NCI-H446 treated with DMSO at 0.1 percent for 48 hours (cell line): ENCODE results near the gene PLA2G4A.
A peak's percentile ranks its signal among the peaks of the same experiment; 100 is the strongest.
"Not testable (repeated sequence)": the region's sequence is repeated elsewhere in the genome, so short reads cannot be mapped to it uniquely, and the experiment has no call there.

Experiments used
- DNase-seq: peaks from one replicate; lab custom pipeline; 2025; lab: John Stamatoyannopoulos, UW

PLA2G4A gene

DNA sequence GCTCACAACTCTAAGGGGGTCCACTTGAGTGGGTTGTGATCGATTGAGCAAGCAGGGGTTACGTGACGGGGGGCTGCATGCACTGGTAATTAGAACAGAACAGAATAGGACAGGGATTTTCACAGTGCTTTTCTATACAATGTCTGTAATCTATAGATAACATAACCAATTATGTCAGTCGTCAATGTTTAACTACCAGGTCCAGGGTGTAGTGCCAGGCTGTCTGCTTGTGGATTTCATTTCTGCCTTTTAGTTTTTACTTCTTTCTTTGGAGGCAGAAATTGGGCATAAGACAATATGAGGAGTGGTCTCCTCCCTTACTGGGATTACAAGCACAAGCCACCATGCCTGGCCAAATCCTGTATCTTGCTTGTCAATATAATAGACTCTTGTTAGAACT lies 94.1 kb downstream of the PLA2G4A start:
- not testable (repeated sequence) for DNase-seq

DNA sequence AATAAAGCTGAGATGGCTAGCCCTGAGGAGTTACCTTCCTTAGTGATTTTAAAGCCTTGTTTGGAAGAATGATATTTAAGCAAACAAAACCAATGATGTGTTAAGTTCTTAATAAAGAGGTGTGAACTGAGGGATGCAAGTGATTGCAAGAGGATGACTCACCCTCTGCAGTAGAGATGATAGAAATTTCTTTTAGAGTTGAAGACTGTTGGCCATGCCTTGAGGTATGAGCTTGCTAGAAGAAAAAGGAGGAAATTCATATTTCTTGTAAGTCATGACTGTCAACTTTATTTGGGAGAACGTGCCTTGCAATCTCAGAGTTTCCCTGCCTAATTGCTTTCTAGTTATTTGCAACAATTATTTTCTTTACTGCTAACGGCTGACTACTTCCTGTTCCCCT lies 94.7 kb downstream of the PLA2G4A start:
- no peak for DNase-seq

DNA sequence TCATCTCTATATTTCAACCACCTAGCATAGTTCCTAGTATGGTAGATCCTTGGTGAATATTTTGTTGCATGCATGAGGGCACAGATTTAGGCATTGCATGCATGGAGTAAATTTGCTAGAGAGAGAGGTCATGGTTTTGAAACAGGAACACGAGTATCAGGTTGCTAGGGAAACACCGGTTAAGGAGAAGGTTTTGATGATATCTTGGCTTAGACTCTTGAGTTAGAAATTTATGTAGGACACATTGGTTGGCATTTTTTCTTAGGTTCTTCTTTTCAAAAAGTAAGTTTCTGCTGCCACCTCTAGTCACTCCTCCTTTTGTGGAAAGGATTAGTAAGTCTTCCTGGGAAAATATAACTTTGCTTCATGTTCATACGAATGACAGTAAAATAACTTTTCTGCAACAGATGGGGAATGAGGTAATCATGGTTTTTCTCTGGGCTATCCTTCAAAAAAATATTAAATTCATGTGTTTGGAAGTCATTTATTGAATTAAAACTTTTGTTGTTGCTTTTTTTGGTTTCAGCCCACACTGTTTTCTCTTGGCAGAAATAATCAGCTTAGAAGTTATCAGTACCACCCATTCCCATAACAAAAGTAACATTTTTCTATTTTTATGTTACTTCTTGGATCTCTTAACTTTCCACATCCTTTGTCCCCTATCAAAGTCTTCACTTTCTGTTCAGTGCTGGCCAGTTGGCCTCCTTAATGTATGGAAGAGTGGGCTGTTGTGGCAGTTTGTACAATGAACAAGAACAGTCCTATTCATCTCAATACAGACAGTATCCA lies 97.3 kb downstream of the PLA2G4A start:
- DNase-seq = peak; percentile 7

DNA sequence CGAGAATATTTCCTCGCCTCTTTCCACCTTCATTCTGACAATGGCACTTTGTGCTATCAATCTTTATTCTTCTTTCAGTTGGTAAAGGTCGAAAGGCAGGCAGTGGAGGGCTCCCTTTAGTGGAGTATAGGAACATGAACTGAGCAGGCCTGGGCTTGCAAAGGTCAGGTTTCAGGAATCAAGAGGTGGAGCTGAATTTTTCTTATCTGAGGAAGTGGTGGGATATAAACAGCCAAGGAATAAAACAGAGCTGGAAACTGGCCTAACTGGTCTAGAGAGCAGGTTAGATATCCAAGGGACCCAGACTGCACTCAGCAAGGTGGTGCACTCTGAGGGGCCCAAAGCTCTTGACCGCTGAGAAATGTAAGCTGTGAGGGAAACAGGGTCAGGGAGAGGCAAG lies 99.1 kb downstream of the PLA2G4A start:
- no peak for DNase-seq

DNA sequence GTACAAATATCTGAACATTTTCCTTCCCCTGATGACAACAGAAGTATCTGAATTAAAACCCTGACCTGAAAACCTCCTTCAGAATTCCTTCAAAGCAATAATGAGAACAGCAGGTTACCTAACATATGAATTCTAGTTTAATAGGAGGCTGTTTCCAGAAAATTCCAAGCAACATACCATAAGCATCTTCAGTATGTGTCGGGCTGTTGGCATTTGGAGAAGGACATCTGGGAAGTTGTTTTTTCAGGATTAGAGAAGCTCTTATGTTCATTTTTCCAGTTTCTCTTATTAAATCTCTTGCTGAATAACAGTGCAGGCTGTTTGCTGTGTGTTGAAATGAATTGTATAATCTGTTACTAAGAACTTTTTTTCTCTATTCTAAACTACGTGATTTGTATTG lies 101.5 kb downstream of the PLA2G4A start:
- DNase-seq = no peak

DNA sequence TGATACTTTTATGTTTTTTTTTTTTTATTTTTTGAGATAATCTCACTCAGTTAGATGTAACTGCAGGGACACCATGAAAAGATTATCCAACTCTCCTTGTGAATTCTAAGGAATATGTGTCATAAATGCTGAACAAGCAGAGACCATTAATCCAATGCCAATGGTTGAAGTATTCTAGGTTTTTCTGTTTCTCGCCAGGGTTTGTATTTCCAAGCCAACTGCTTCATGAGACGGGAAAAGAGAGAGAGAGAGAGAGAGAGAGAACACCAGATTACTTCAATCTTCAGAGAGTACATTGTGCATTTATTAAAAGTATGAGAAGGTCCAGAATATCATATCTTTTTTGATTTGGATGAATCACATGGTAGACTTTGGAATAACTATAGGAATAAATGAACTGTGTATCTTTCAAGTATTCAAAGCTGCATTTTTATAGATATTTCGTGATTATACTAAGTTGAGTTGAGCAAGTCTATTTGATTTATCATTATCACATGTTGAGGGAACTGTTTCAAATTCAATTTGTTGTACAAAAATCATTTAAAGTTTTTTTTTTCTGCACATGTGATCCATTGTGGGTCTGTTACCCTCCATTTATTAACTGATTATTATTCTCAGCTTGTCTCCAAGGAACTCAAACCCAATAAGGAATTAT lies 108.4 kb downstream of the PLA2G4A start:
- DNase-seq = no peak

DNA sequence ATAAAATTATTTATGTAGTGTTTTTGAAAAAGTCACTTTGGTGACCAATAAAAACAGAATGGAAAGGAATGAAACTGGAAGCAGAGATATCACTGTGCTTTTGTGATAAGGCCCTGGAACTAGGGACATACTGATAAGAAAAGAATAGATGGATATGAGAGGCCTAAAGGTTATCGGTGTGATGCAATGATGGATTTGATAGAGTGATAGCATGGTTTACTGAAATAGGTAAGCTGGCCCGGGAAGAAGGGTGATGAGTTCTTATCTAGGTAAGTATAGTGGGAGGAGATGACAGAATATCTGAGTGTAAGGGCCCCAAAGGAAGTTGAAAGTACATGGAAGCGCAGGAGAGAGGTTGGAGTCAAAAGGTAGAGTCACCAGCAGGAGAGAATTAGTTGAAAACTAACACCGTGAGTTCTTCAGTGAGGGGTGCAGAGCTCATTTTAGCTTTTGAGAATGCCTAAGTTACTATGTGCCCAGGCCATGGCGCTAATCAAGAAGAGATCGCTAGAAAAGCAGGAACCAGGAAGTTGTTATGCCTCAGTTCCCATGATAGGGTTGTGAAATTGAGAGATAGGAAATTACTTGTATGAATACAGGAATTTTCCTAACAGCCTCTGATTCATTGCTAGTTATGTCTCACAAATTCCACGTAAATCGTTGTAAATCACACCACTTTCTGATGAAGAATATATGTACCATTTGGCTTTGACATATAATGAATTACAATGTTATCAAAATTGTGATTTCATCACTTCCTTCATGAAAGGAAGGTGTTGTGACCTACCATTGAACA lies 115.3 kb downstream of the PLA2G4A start:
- no peak for DNase-seq

DNA sequence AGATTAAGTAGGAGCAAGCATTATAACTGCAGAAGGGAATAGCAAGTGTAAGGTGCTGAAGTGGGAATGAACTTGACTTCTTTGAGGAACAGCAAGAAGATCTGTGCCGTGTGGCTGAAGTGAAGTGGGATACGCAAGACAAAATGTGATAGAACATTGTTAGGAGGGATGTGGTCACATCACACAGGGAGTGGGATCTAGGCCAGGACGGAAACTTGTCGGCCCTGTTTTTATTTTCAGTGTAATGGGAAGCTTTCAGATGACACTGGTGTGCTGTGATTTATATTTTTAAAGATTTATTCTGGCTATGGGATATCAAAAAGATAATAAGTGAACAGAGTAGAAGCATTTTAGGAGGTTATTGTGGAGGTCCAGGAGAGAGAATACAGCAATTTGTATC lies 116.4 kb downstream of the PLA2G4A start:
- no peak for DNase-seq

DNA sequence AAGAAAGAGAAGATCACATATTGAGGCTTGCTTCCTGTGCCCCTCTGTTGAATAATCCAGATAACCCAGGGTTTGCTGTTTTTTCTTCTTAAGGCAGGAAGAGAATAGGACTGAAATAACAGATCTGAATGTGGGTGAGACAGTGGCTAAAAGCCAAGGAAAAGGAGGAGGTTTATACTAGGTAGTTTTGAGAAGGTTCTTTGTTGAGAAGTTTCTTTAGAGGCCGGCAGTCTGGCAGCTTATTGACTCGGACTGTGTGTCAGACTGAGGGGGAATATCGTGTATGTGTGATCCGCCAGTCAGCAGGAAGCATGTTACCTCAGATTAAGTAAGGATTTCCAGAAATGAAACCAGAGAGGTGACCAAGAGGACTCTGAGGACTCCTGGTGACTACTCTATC lies 119.8 kb downstream of the PLA2G4A start:
- no peak for DNase-seq

DNA sequence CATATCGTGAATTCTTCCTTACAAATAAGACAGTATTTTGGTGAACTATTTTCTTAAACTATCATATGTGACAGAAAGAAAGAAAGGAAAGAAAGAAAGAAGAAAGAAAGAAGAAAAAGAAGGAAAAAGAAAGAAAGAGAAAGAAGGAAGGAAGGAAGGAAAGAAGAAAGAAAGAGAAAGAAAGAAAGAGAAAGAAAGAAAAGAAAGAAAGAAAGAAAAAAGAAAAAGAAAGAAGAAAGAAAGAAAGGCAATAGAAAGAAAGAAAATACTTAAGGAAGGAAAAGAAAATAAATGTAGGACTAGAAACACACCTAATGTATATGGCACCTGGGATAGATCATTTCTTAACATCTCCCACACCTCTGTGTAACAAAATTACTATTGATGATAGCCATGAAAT lies 120.4 kb downstream of the PLA2G4A start:
- DNase-seq = no peak

DNA sequence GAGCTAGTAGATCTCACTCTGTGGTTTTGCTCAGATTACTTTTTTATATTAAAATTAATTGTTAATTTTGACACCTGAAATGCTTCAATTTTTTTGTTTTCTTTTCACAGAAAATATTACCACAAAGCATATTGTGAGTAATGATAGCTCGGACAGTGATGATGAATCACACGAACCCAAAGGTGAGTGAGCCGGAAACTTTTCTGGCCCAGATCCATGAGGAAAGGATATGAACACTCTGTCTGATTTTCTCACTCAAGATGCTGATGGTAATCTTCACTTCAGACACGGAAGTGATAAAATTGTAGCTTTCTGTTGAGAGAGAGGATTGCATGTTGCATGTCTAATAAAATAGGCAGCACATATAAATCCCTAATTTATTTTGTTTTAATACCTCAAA lies 121.8 kb downstream of the PLA2G4A start:
- no peak for DNase-seq

DNA sequence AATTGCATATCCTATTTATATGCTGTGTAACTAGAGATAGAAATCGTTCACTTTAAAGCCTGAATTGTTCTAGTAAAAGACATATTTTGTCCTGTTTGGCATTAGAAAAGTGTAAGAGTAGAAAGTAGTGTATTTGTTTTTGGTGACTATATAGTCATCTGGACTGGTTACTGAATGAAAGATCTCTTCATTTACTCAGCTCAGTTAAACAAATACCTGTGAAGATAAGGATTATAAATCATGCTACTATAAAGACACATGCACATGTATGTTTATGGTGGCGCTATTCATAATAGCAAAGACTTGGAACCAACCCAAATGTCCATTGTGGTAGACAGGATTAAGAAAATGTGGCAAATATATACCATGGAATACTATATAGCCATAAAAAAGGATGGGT lies 125.1 kb downstream of the PLA2G4A start:
- no peak for DNase-seq

DNA sequence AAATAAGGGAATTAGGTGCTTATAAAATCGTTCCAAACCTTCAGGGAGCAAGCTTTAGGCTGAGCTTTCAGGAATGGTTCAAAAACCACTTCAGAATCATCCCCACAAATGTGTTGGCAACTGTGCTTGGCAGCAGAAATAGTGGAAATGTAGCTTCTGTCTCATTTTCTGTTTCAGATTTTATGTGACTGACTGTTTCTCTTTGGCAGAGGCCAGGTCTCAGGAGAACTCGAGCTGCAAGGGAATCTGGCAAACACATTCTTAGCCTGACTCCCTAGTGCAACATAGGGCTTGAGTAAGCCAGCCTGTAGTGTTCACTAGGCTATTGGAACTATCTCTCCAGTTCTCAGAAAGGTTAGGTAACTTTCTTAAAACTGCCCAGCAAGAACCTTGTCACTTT lies 128.6 kb downstream of the PLA2G4A start:
- DNase-seq = peak; percentile 65

DNA sequence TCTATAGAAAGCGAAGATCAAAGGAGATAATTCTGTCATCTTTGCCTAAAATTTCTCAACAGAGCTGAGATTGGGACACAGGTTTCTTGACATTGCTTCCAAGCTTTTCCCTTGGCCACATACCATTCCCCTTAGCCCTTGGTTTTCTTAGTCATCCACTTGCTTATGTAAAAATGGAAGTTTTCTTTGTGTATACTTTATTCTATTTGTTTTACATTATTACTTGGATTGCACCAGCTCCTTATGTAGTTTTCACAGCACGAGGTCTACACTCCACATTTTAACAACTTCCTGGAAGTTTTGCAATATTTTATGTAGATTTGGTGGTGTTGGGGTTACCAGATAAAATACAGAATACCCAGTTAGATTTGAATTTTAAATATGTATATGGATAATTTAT lies 129.8 kb downstream of the PLA2G4A start:
- no peak for DNase-seq

DNA sequence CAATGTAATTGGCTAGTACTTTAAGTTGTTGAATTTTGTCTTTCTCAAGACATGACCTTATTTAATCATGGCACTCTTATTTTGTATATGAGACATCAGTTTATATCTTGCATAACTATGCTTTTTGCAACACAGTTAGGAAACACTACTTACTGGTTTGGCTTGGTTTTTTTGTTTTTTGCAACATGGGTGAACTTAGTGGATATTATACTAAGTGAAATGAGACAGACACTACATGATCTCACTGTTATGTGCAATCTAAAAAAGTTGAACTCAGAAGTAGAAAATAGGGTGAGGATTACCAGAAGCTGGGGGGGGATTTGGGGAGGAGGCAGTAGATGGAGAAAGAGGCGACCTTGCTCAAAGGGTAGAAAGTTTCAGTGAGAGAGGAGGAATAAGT lies 132.1 kb downstream of the PLA2G4A start:
- no peak for DNase-seq

DNA sequence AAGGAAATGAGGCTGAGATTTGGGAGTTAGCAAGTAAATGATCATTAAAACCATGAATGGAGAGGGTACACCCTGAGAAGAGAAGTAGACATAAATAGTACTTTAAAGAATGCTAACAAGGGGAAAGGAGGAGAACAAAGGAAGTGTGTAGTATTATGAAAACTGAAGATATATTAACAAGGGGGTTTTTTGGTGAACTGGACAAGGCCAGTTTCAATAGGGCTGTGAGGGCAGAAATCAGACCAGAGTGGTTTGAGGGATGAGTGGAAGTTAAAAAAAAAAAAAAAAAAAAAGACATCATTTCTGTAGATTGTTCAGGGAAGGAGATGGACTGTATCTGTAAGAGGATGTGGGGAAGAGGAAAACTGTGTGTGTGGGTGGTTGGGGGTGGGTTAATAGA lies 137.1 kb downstream of the PLA2G4A start:
- no peak for DNase-seq

DNA sequence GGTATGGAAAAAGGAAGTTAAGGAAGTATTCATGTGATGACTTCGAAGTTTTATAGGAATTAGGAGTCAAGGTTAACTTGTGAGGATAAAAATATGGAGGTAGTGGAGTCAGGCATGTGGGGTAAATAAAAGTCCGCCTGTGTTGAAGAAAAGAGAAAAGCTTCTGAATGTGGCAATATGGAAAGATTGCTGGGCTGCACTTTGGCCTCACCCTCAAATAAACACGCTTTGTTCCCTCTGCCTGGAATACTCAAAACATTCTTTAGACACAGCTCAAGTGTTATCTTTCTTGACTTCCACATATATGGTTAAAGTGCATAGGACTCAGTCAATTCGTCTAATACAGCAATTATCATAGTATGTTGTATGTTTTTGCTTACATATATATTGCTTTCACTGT lies 137.7 kb downstream of the PLA2G4A start:
- no peak for DNase-seq

DNA sequence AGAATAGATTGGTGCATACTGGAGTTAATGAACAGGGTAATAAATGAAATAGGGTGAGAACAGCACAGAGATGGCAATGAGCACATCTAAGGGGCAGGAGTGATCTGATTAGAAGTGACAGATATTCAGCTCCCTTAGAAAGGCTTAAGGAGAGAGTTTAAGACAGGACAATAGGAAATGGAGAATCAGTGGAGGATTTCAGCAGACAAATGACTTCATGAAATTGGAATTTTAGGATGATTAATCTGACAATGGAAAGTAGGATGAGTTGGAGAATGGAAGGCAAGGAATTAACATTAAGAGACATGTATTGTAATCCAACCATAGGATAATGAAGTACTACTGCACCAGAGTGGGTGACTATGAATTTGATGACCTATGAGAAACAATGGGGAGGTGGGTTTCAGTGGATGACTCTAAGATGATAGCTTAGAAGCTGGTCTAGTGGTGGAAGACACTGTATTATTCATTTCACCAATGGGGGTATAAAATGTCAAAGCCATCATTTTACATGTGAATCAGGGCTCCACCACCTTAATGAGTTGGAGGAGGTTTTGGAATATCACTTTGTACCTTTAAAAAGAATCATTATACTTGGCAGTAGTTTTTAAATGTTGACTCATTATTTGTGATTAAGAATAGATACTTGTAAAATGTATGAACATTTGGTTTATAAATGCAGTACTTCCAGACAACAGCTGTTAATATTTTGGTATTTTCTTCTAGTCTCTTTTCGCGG lies 139.1 kb downstream of the PLA2G4A start:
- no peak for DNase-seq

DNA sequence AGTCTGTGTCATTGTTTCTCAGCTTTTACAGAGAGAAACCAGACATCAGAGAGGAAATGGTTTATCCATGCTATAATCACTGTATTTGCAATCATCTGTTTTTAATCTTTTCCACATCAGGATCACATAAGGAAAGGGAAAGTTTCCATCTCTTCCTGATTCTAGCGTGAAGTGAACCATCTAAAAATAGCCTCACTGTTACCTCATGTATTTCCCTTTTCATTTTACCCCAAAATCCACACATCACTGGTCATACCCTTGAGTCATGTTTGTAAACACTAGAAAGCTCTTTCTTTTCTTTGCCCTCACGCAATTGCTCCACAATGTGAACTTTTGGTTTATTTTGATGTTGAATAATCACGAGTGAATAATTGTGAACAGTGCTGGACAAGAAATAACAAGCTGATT lies 146.0 kb downstream of the PLA2G4A start:
- no peak for DNase-seq

DNA sequence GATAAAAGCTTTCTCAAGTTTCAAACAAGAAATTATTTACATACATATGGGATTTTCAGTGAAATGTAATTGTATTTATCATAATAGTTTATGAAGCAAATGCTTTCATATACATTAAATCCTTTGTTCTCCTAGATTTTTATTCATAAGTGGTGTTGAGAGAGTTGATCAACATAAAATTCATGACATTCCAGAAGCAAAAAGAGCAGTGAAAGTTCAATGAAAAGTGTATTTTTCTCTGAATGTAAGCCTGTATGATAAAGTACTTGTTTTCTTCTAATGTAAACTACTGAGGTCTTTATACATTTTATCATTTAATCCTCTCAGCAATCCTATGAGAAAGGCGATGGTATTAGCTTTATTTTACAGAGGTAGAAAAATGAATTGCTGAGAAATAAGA lies 146.5 kb downstream of the PLA2G4A start:
- no peak for DNase-seq

DNA sequence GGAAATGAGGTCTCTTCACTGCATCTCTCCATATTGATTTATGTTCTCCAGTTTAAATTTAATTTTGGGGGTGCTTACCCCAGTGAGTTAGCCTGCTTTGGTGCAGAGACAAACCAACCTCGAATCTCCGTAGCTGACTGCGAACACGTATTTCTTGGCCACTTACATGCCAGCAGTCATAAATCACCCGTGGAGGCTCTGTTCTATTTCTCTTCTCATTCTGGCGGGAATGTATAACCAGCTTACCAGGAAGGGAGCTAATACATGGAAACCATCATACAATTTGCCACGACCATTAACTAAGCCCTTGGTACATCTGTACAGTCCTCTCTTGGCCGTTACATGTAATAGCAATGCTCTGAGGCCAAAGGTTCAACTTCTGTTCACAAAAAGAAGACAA lies 148.0 kb downstream of the PLA2G4A start:
- DNase-seq = no peak

DNA sequence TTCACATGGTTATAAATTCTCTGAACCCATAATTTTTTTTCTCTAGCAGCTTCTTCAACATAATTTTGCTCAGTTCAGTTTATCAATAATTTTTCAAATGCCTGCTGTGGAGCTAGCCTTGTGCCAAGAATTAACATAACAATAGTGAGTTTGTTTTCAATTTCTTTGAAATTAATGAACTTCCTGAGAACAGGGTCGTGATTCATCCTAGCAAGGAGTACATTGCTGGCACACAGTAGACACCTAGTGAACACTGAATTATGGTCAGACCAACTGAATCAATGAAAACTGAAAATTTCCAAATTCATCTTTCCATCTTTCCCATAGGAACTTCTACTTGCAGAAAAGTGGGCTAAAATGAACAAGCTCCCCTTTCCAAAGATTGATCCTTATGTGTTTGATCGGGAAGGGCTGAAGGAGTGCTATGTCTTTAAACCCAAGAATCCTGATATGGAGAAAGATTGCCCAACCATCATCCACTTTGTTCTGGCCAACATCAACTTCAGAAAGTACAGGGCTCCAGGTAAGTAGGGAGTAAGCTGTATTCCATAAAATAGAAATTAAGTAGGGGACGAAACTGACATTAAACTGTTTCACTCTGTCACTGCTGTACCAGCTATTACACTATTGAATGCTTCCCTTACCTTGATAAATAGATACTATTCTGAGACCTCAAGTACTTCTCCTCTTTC lies 148.7 kb downstream of the PLA2G4A start:
- DNase-seq = no peak
